H1 (cell line): ENCODE data around the gene CACNA2D1. TPM values are rescaled to one million over a fixed set of nuclear protein-coding genes. Genes with fewer than 3 reads are reported as not detected.

Source experiments
- CREB1 ChIP-seq: IDR thresholded peaks from 2 replicates; pipeline ENCODE4 v1.6.1; 2012; ENCODE audit warnings: inconsistent platforms
- HDAC6 ChIP-seq: IDR thresholded peaks from one replicate; pipeline ENCODE4 v1.7.1; 2012; ENCODE audit warnings: low read depth, mild to moderate bottlenecking, inconsistent platforms, low read length, moderate library complexity
- KDM5A ChIP-seq: fragments of 200-600 bp; IDR thresholded peaks from 2 replicates; pipeline ENCODE4 v1.7.1; 2012; ENCODE audit warnings: mild to moderate bottlenecking, low read length, inconsistent platforms, mixed read lengths
- NANOG ChIP-seq: IDR thresholded peaks from 2 replicates; pipeline ENCODE4 v1.6.1; 2011; ENCODE audit warnings: low read length, low read depth, mild to moderate bottlenecking, inconsistent platforms; ENCODE audit not compliant: insufficient read depth, poor library complexity, severe bottlenecking
- RBBP5 ChIP-seq: IDR thresholded peaks from 2 replicates; pipeline ENCODE4 v1.7.1; 2012; ENCODE audit warnings: low read depth, mild to moderate bottlenecking, inconsistent platforms, low read length, moderate library complexity, borderline replicate concordance
- polyA plus RNA-seq, 7 experiments: library from polyadenylated mRNA; depleted of rRNA in 3 of 7; stranded (reverse) in 5 of 7; unstranded in 2 of 7; fragments of >200 nt in 5 of 7; fragments of 200-250 nt in 2 of 7; gene quantifications; 1 replicate in 5 of 7; 2 replicates in 1 of 7; 4 replicates in 1 of 7; pipeline versions ENCODE4 v1.2.1 to v1.2.3, GENCODE V29; 2011 to 2013; ENCODE audit warnings: missing spikeins in 2 of 7, mixed read lengths in 2 of 7
- total RNA-seq: library from RNA; stranded (reverse); fragmentation: NEBNext Ultra II Directional; extraction: Animal tissue kit (Norgen Biotek cat#: 25700); gene quantifications from 2 replicates; pipeline ENCODE4 v1.2.1, GENCODE V29; 2021

The CACNA2D1 gene
- total and polyA plus RNA-seq, 2 of the 8 experiments (the other 6 are each of a cell fraction or from before 2014, with no cell fraction given): 4.3 to 27.3 TPM

DNA sequence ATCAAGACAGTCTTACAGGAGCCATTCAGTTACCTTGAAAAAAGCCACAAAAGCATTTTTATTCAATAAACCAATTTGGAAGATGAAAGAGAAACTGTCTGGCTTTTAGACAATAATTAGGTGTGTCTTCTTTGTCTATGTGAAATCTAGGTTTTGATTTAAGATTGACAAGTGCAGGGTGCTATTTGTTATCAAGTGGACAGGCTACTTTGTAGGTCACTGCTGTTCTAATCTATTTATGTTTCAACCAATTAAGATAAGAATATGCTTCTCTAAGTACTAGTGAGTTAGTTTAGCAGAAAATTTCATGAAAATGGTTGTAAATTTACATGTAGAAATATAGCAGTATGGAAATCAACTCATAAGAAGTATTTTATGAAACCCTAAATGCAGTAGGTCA, 177.5 kb downstream of the CACNA2D1 start (continued):
- TF ChIP-seq NANOG (no peak), CREB1 (no peak), KDM5A (no peak), HDAC6 (no peak), RBBP5 (no peak)
